Choroid plexus epithelial cell (primary cell): ENCODE results near the gene S100P.

Experiments
- DNase-seq: peaks from one replicate; pipeline ENCODE4 v3.0.0-alpha.2; 2010; ENCODE audit warnings: low read depth
- H3K4me3 ChIP-seq: 2 replicates; pipeline ENCODE4 v1.5.1; 2011; ENCODE audit warnings: low read depth, mild to moderate bottlenecking, control low read depth, low read length, moderate library complexity
- TF ChIP-seq, protein P1 (sequence below): conservative IDR thresholded peaks from 2 replicates; pipeline ENCODE4 v1.5.1; 2011; ENCODE audit warnings: low read depth, mild to moderate bottlenecking, control low read depth, inconsistent platforms, low read length, moderate library complexity

The S100P gene

DNA sequence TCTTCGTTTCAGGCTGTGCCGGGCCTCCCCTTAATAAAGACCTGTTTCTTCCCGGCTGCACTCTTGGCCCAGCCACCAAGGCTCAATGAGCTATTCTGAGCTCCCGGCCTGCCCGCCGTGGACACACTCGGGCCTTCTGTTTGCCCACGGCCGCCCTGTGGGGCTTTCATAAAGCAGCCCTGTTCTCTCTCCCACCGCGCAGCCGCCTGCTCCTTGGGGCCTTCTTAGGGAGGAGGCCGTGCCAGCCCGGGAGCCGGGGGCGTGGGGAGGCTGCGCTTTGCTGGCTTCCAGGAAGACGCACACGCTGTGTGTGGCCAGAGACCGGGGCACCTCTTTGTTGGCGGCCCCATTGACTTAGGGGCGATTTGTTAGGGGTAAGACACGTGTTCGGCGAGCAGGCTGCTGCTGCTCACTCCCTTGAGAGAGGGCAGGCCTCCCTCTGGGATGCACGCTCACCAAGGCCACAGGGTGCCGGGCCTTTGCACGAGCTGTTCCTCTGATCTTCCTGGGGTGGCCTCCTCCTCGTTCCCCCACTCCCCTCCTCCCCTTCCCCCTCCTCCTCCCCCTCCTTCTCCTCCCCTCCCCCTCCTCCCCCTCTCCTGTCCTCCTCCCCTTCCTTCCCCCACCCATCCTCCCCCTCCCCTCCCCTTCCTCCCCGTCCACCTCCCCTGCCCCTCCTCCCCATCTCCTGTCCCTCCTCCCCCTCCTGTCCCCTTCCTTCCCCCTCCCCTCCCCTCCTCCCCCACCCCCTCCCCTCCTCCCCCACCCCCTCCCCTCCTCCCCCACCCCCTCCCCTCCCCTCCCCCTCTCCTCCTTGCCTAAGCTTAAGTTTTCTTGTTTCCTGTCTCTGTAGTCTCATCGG, 33.6 kb downstream of the S100P start:
- H3K4me3 ChIP-seq = peak overlapping the region; percentile 11
- DNase-seq = peak; percentile 59
- TF ChIP-seq, protein P1, sequence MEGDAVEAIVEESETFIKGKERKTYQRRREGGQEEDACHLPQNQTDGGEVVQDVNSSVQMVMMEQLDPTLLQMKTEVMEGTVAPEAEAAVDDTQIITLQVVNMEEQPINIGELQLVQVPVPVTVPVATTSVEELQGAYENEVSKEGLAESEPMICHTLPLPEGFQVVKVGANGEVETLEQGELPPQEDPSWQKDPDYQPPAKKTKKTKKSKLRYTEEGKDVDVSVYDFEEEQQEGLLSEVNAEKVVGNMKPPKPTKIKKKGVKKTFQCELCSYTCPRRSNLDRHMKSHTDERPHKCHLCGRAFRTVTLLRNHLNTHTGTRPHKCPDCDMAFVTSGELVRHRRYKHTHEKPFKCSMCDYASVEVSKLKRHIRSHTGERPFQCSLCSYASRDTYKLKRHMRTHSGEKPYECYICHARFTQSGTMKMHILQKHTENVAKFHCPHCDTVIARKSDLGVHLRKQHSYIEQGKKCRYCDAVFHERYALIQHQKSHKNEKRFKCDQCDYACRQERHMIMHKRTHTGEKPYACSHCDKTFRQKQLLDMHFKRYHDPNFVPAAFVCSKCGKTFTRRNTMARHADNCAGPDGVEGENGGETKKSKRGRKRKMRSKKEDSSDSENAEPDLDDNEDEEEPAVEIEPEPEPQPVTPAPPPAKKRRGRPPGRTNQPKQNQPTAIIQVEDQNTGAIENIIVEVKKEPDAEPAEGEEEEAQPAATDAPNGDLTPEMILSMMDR = no peak

DNA sequence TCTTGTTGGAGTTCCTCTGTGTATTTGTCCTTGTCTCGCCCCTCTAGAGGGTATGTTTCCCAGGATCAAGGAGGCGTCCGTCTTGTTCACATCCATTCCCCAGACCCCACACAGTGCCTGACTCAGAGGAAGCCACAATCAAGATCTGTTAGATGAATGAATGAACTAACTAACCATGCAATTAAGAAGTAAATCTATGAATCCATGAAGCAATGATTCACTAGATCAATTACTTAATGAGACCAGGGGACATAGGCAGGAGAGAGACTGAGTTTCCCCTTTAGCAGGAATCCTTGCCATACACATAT, 34.2 kb downstream of the S100P start:
- DNase-seq = peak; percentile 30
- no peak overlapping the region for H3K4me3 ChIP-seq
- TF ChIP-seq, protein P1 = no peak

GRCh38 chr4:6728320-6729029, 34.8 kb downstream of the S100P start:
- DNase-seq = no peak
- H3K4me3 ChIP-seq = no peak overlapping the region
- TF ChIP-seq, protein P1 = no peak

- no peak overlapping the region for H3K4me3 ChIP-seq
- DNase-seq = no peak
- TF ChIP-seq, protein P1 = no peak
These were observed 37.1 kb downstream of the S100P start for GRCh38 chr4:6730603-6731317.

DNA sequence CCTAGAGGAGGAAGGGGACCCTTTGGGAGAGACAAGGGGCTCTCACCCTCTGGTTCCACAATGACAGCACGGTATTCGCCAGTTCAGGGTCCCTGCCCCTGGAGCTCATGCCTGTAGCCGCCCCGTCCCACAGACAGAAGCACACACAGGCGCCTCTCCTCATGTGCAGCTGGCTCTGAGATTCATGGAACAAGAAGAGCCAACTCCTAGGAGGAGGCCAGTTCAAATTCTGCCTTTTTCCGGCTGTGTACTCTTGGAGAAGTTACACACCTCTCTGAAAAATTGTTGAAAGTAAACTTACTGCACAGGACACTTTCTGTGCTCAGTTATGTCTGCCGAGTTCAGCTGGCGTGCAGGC, 37.6 kb downstream of the S100P start:
- no peak for DNase-seq
- H3K4me3 ChIP-seq = no peak overlapping the region
- TF ChIP-seq, protein P1 = no peak

GRCh38 chr4:6731780-6732179, 38.1 kb downstream of the S100P start:
- no peak overlapping the region for H3K4me3 ChIP-seq
- DNase-seq = no peak
- TF ChIP-seq, protein P1 = no peak
